HepG2 (cell line): ENCODE results near the gene VAMP8. TPM values are rescaled to one million over a fixed set of nuclear protein-coding genes. Genes with fewer than 3 reads are reported as not detected.
A peak's percentile ranks its signal among the peaks of the same experiment; 100 is the strongest.

Experiments
- ATAC-seq: fragments of 200-7000 bp; cut with Tn5 transposase; 3 replicates; pipeline ENCODE4 v1.9.1; 2020; ENCODE audit warnings: mild to moderate bottlenecking, moderate library complexity
- BruUV-seq: library from RNA; stranded (reverse); fragments of 400-500 nt; replicated peaks from 2 replicates; lab custom pipeline; 2021; lab: Mats Ljungman, UMichigan
- CTCF ChIA-PET: fragments of 300-600 bp; formaldehyde crosslinking; extraction: SDS; loops from one replicate; lab custom pipeline; 2021; ENCODE audit warnings: low total read pairs, inconsistent platforms, low intra/inter-chr PET ratio; lab: Yijun Ruan, JAX
- POLR2A ChIA-PET: fragments of 350-600 bp; sonication (Branson Sonifier 250); formaldehyde crosslinking; loops from one replicate; lab custom pipeline; 2020; ENCODE audit warnings: antibody characterized with exemption, inconsistent platforms; lab: Yijun Ruan, JAX
- DNase-seq: peaks from one replicate; pipeline ENCODE4 v3.0.0-alpha.2; 2015; ENCODE audit warnings: low spot score
- FAIRE-seq: peaks from 3 replicates; lab custom pipeline; 2011; peaks lifted over from hg19 to GRCh38; lab: Jason Lieb, UNC
- H2AFZ ChIP-seq: one replicate; pipeline ENCODE4 v1.6.1; 2011; ENCODE audit warnings: low read length, inconsistent platforms
- H3K27ac ChIP-seq: fragments of 300-600 bp; 3 replicates; pipeline ENCODE4 v1.8.0; 2011; ENCODE audit warnings: mixed run types, mild to moderate bottlenecking, mixed read lengths, low read length, inconsistent platforms; ENCODE audit not compliant: insufficient read depth; ENCODE audit errors: extremely low read length
- H3K27me3 ChIP-seq, 2 experiments: fragments of 200-600 bp in 1 of 2; 2 replicates in 1 of 2; 3 replicates in 1 of 2; pipeline versions ENCODE4 v1.6.0 to v1.8.0; 2011; ENCODE audit warnings: low read length in 2 of 2, mild to moderate bottlenecking in 2 of 2, moderate library complexity in 2 of 2, inconsistent platforms in 1 of 2; ENCODE audit not compliant: insufficient read depth in 2 of 2, control insufficient read depth in 1 of 2
- H3K36me3 ChIP-seq, 2 experiments: fragments of 200-600 bp in 1 of 2; replicated peaks in 1 of 2; 2 replicates in 1 of 2; 3 replicates in 1 of 2; pipeline versions ENCODE4 v1.5.1 to v1.8.0; 2011; ENCODE audit warnings: low read length in 2 of 2, inconsistent platforms in 1 of 2; ENCODE audit not compliant: insufficient read depth in 2 of 2, control insufficient read depth in 1 of 2
- H3K4me1 ChIP-seq: 2 replicates; pipeline ENCODE4 v1.5.1; 2012; ENCODE audit warnings: low read length, inconsistent platforms; ENCODE audit not compliant: insufficient read depth
- H3K4me2 ChIP-seq: 2 replicates; pipeline ENCODE4 v1.6.0; 2011; ENCODE audit warnings: low read depth, low read length, inconsistent platforms
- H3K4me3 ChIP-seq, 3 experiments: fragments of 200-600 bp in 1 of 3; sonication (generic), shearing (Covaris generic) in 1 of 3; replicated peaks in 1 of 3; 2 replicates each; pipeline ENCODE4 v1.5.1; 2011 to 2016; ENCODE audit warnings: low read length in 3 of 3, inconsistent platforms in 2 of 3, low read depth in 2 of 3, mild to moderate bottlenecking in 2 of 3, control low read depth in 1 of 3, mixed read lengths in 1 of 3; ENCODE audit not compliant: insufficient read depth in 1 of 3
- H3K79me2 ChIP-seq: one replicate; pipeline ENCODE4 v1.6.1; 2011; ENCODE audit warnings: low read length, inconsistent platforms; ENCODE audit not compliant: insufficient read depth
- H3K9ac ChIP-seq: 2 replicates; pipeline ENCODE4 v1.6.0; 2011; ENCODE audit warnings: mild to moderate bottlenecking, low read depth, low read length, inconsistent platforms; ENCODE audit not compliant: insufficient read depth
- H3K9me3 ChIP-seq: 2 replicates; pipeline ENCODE4 v1.5.1; 2012; ENCODE audit warnings: mild to moderate bottlenecking, low read length
- H4K20me1 ChIP-seq: 2 replicates; pipeline ENCODE4 v1.6.0; 2011; ENCODE audit warnings: inconsistent platforms, mild to moderate bottlenecking, low read length, moderate library complexity; ENCODE audit not compliant: insufficient read depth
- ARID2 ChIP-seq: sonication (generic); formaldehyde crosslinking; IDR thresholded peaks from 2 replicates; pipeline ENCODE4 v1.8.1; 2022; ENCODE audit warnings: mild to moderate bottlenecking, missing genetic modification reagents, borderline replicate concordance
- NCOA2 ChIP-seq: sonication (generic); formaldehyde crosslinking; IDR thresholded peaks from 2 replicates; pipeline ENCODE4 v1.8.0; 2022; ENCODE audit warnings: inconsistent platforms
- NFE2L1 ChIP-seq: sonication (generic); formaldehyde crosslinking; IDR thresholded peaks from 2 replicates; pipeline ENCODE4 v1.4.0; 2020; ENCODE audit warnings: missing genetic modification reagents, mild to moderate bottlenecking, borderline replicate concordance
- NFE2L2 ChIP-seq: fragments of 150-350 bp; IDR thresholded peaks from 2 replicates; pipeline ENCODE4 v1.6.1; 2014; ENCODE audit warnings: low read length
- PHF21A ChIP-seq: sonication (generic); formaldehyde crosslinking; IDR thresholded peaks from 2 replicates; pipeline ENCODE4 v1.5.0; 2020; ENCODE audit warnings: mild to moderate bottlenecking, missing genetic modification reagents
- TEF ChIP-seq: sonication (generic); formaldehyde crosslinking; IDR thresholded peaks from 2 replicates; pipeline ENCODE4 v1.5.0; 2020; ENCODE audit warnings: missing genetic modification reagents
- ZBTB14 ChIP-seq: sonication (generic); formaldehyde crosslinking; IDR thresholded peaks from 2 replicates; pipeline ENCODE4 v1.4.0; 2020; ENCODE audit warnings: missing genetic modification reagents
- ZFY ChIP-seq: sonication (generic); formaldehyde crosslinking; IDR thresholded peaks from 2 replicates; pipeline ENCODE4 v1.4.0; 2020; ENCODE audit warnings: missing genetic modification reagents
- ZNF101 ChIP-seq: sonication (generic); formaldehyde crosslinking; IDR thresholded peaks from 2 replicates; pipeline ENCODE4 v1.4.0; 2020; ENCODE audit warnings: mild to moderate bottlenecking, low read depth, missing genetic modification reagents, borderline replicate concordance
- ZNF292 ChIP-seq: sonication (generic); formaldehyde crosslinking; IDR thresholded peaks from 2 replicates; pipeline ENCODE4 v1.8.1; 2022; ENCODE audit warnings: mild to moderate bottlenecking, low read depth, missing genetic modification reagents, borderline replicate concordance
- ZNF432 ChIP-seq: sonication (generic); formaldehyde crosslinking; IDR thresholded peaks from 2 replicates; pipeline ENCODE4 v1.5.0; 2020; ENCODE audit warnings: missing genetic modification reagents, mild to moderate bottlenecking, borderline replicate concordance
- ZNF468 ChIP-seq: sonication (generic); formaldehyde crosslinking; IDR thresholded peaks from 2 replicates; pipeline ENCODE4 v1.8.0; 2022; ENCODE audit warnings: mild to moderate bottlenecking, moderate library complexity, missing genetic modification reagents
- ZNF530 ChIP-seq: sonication (generic); formaldehyde crosslinking; IDR thresholded peaks from 2 replicates; pipeline ENCODE4 v1.5.0; 2020; ENCODE audit warnings: low read depth, mild to moderate bottlenecking, missing genetic modification reagents
- ZNF550 ChIP-seq: sonication (generic); formaldehyde crosslinking; IDR thresholded peaks from 2 replicates; pipeline ENCODE4 v1.4.0; 2020; ENCODE audit warnings: mild to moderate bottlenecking, missing genetic modification reagents, borderline replicate concordance
- ZNF556 ChIP-seq: sonication (generic); formaldehyde crosslinking; IDR thresholded peaks from 2 replicates; pipeline ENCODE4 v1.4.0; 2020; ENCODE audit warnings: mild to moderate bottlenecking, missing genetic modification reagents, borderline replicate concordance
- ZNF615 ChIP-seq: sonication (generic); formaldehyde crosslinking; IDR thresholded peaks from 2 replicates; pipeline ENCODE4 v1.5.0; 2020; ENCODE audit warnings: mild to moderate bottlenecking, missing genetic modification reagents, borderline replicate concordance
- ZNF652 ChIP-seq: IDR thresholded peaks from 2 replicates; pipeline ENCODE4 v1.6.1; 2016; ENCODE audit warnings: low read depth, borderline replicate concordance
- WGBS: methylation state at CpG from one replicate; pipeline ENCODE4 v1.1.6; 2017; ENCODE audit warnings: low lambda C conversion rate; 5-methylcytosine and 5-hydroxymethylcytosine counted together
- in situ Hi-C: cut with HindIII; loops from 2 replicates; pipeline ENCODE4 v1.10.0; 2017; ENCODE audit warnings: low pct_unique_long_range_greater_than_20kb; ENCODE audit not compliant: extremely low pct_ligation_motif_present
- intact Hi-C: fragments of 100-400 bp; cut with micrococcal nuclease; formaldehyde crosslinking; loops from one replicate; pipeline ENCODE4 v1.10.0; 2022; ENCODE audit not compliant: unreplicated experiment
- polyA plus RNA-seq, 8 experiments: library from polyadenylated mRNA; depleted of rRNA in 3 of 8; stranded (reverse) in 7 of 8; unstranded in 1 of 8; fragments of >200 nt; fragmentation: Illumina TruSeq in 4 of 8; extraction: Trizol in 4 of 8; gene quantifications; 2 replicates each; pipeline versions ENCODE4 v1.2.1 to v1.2.3, GENCODE V29; 2011 to 2016; ENCODE audit warnings: low read depth in 4 of 8, missing spikeins in 1 of 8, mixed read lengths in 1 of 8; ENCODE audit not compliant: insufficient read depth in 1 of 8
- total RNA-seq, 5 experiments: library from RNA; depleted of rRNA; stranded (reverse); fragments of >200 nt; fragmentation: Illumina TruSeq; extraction: Trizol; gene quantifications; 2 replicates each; pipeline ENCODE4 v1.2.3, GENCODE V29; 2016; ENCODE audit warnings: low read depth in 1 of 5
- TF ChIP-seq, protein P1 (sequence below): sonication (generic); formaldehyde crosslinking; IDR thresholded peaks from 2 replicates; pipeline ENCODE4 v1.8.1; 2023; ENCODE audit warnings: mild to moderate bottlenecking, missing genetic modification reagents

The VAMP8 gene
- total and polyA plus RNA-seq, 2 of the 13 experiments (the other 11 are each of a cell fraction or from before 2014, with no cell fraction given) = 83.3 to 157 TPM

DNA sequence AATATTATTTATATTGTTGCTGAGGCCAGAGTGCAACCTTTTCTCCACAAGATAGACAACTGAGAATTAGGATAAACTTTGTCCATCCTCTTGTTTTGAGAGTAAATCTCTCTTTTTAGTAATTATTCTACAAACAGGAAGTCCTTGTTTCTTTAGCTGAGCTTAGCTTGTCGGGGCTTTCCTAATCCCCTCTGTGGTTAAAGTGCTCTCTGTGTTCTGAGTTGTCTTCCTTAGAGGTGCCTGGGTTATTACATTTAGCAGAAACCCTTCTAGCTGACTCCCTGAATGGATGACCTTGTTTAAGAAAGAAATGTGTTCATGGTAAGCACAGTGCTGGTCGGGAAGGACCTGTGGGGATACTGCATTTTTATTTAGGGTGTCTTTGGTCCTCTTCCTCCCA is 51.3 kb downstream of the VAMP8 start:
- CTCF ChIA-PET = no interaction called here
- FAIRE-seq (no peak), ATAC-seq (no peak), DNase-seq (no peak)
- WGBS = 82% methylated on average over 2 of the region's 2 CpGs
- Histone ChIP-seq H3K27me3 (no peaks in the 10 kb centered on the region), H3K9ac (no peak overlapping the region), H3K4me2 (no peak overlapping the region), H2AFZ (no peak overlapping the region), H3K36me3 (peaks cover 37 to 93% of the 10 kb centered on the region in 2 experiments), H4K20me1 (no peaks in the 10 kb centered on the region), H3K4me1 (no peaks in the 10 kb centered on the region), H3K27ac (no peak overlapping the region), H3K79me2 (no peaks in the 10 kb centered on the region), H3K4me3 (no peak overlapping the region), H3K9me3 (no peaks in the 10 kb centered on the region)
- in situ Hi-C loops (no loop called here), intact Hi-C loops (no loop called here)
- no peak for TF ChIP-seq NFE2L2
- no peak for TF ChIP-seq ZNF292 (CRISPR knock-in tag)
- TF ChIP-seq ZNF556 = no peak
- no peak for TF ChIP-seq ZFY (CRISPR knock-in tag)
- no peak for TF ChIP-seq ZNF432 (CRISPR knock-in tag)
- TF ChIP-seq NFE2L1 (CRISPR knock-in tag) = no peak
- no peak for TF ChIP-seq ZNF550 (CRISPR knock-in tag)
- TF ChIP-seq ZNF530 = no peak
- TSS peak; percentile 19 for BruUV-seq
- POLR2A ChIA-PET = no interaction called here

- DNase-seq (no peak), FAIRE-seq (no peak), ATAC-seq (no peak)
- H2AFZ ChIP-seq = no peak overlapping the region
- H3K79me2 ChIP-seq = peaks cover 8% of the 10 kb centered on the region
- ChIA-PET POLR2A (interaction anchor here (0.7 to 1.6 kb wide), 4 partner anchors 15 to 211 kb away, joined by 3 to 4 read pairs (median 3); partner anchors contain the start of genes ATOH8 and USP39), CTCF (no interaction called here)
- H3K9ac ChIP-seq = no peak overlapping the region
- intact Hi-C loops = no loop called here
- H4K20me1 ChIP-seq = no peaks in the 10 kb centered on the region
- WGBS = 97% methylated on average over 3 of the region's 3 CpGs
- BruUV-seq = no TSS peak
- no peak overlapping the region for H3K4me2 ChIP-seq
- in situ Hi-C loops = no loop called here
- H3K36me3 ChIP-seq = peaks cover 32 to 90% of the 10 kb centered on the region in 2 experiments
- no peak overlapping the region for H3K27ac ChIP-seq
- H3K27me3 ChIP-seq = no peaks in the 10 kb centered on the region
- H3K4me3 ChIP-seq = no peak overlapping the region
- H3K9me3 ChIP-seq = no peaks in the 10 kb centered on the region
- no peaks in the 10 kb centered on the region for H3K4me1 ChIP-seq
- TF ChIP-seq ZBTB14 (CRISPR knock-in tag) (no peak), ZNF652 (CRISPR knock-in tag) (no peak), NFE2L1 (CRISPR knock-in tag) (no peak), NCOA2 (CRISPR knock-in tag) (no peak), ARID2 (CRISPR knock-in tag) (no peak), ZNF615 (CRISPR knock-in tag) (no peak), PHF21A (CRISPR knock-in tag) (no peak), ZNF468 (no peak), ZNF101 (no peak), TEF (CRISPR knock-in tag) (no peak)
- TF ChIP-seq, protein P1, sequence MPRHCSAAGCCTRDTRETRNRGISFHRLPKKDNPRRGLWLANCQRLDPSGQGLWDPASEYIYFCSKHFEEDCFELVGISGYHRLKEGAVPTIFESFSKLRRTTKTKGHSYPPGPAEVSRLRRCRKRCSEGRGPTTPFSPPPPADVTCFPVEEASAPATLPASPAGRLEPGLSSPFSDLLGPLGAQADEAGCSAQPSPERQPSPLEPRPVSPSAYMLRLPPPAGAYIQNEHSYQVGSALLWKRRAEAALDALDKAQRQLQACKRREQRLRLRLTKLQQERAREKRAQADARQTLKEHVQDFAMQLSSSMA (CRISPR knock-in tag) = no peak
Measured at GRCh38 chr2:85631316-85631715, 53.9 kb downstream of the VAMP8 start.
